SHP77 treated with DMSO at 0.1 percent for 48 hours (cell line): ENCODE data around the gene DCTD.
"Not testable (repeated sequence)": the region's sequence is repeated elsewhere in the genome, so short reads cannot be mapped to it uniquely, and the experiment has no call there.

Experiments
- DNase-seq: peaks from one replicate; lab custom pipeline; 2025; lab: John Stamatoyannopoulos, UW

DCTD gene

DNA sequence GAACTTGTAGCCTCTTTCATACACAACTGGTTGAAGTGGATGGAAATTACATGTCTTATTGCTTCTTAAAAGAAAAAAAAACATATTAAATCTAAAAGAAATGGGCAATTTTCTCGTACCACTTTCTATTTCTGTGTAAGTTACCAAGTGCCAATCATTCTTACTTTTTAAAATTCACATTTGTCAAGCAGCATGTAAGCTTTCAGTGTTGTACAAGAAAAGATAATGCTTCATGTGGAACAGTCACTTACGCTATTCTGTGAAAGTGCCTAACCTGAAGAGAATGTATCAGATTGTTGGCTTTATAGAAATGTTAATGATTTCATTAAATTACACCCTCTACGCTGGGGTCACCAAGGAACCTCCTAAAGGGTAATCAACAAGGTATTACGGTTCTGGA lies 4.4 kb upstream of the DCTD start:
- no peak for DNase-seq

DNA sequence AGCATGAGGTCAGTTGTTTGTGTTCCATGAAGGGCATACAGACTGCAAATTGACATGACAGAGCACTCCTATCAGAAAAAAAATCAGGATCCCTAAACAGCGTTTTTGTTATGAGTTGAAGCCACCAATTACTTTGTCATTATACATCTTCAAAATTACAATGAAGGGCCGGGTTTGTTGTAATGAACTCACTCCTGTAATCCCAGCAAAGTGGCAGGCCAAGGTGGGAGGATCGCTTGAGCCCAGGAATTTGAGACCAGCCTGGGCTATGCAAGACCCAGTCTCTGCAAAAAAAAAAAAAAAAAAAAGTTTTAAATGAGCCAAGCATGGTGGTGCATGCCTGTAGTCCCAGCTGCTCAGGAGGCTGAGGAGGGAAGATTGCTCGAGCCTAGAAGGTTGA lies 3.5 kb upstream of the DCTD start:
- no peak for DNase-seq

DNA sequence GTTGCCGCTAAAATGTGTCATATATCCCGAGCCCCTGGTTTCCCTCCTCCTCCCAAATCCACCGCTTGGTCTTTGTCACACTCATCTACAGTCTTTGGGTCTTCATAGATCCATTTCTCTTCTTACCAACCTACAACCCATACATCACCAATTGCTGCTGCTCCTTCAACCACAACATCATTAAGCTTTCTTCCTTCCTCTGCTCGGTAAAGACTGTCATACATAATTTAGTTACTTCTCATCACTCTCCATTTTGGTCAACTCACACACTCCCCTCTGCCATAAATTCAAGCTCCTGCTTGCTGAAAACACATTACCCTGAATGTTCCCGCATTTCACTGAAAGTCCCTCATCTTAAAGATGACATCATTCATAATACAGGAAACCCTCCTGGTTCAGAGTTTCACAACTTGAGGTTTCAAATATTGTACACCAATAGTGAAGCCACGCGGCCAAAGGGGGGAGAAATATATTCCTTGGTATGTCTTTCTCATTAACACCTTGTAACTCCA lies 1.7 kb upstream of the DCTD start:
- no peak for DNase-seq

DNA sequence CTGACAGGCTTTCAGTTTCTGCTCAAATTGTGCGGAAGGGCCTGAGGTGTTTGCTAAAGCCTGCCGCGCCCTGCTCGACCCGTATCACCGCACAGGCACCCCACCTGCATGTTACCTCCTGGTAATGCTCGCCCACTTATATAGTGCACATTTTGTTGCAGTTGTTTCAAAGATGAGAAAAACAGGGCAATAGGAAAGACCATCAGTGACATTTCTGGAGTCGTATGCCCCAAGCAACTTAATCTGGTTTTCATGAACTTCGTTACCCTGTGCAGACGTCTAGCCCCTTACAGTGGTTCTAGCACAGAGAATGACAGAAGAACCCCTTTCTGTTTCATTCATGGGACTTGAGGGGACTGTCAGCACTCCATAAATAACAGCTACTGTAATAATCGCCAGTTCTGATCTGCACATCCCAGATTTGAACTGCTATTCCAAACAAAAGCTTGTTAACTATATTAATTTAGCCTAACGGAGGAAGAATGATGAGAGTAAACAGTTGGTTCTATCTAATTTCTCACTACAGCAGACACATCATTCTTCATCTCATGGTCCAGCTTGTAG lies 940 bp upstream of the DCTD start:
- peak; percentile 44 for DNase-seq

DNA sequence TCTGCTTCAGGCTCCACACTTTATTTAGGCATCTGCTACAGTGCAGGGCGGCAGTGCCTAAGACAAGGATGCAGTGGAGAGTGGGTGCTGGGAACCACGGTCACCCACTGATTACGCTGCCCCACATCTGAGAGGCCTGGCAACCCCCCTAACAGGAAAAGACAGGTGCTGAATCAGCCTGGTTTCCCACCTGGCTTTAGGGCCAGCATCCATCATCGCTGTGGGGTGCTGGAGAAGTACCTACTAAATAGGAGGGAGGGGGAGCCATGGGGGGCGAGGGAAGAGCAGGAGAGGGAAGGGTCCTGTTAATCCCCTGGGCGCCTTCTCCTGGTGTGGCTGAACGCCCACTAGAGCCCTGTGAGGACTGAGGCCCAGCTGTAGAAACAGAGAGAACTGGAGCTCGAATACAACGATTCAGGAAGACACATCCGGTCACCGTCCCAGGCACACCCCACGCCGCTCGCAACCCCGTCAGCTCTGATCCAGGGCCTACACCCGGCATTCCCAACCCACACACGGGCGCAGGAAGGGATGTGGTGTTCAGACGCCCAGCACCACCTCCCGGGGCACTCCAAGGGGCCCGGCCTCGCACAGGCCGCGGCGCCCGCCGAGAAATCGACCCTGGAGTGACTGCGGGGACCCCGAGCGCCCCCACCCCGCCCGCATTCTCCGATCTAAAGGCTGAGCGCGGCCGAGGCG lies 554 bp downstream of the DCTD start:
- no peak for DNase-seq

DNA sequence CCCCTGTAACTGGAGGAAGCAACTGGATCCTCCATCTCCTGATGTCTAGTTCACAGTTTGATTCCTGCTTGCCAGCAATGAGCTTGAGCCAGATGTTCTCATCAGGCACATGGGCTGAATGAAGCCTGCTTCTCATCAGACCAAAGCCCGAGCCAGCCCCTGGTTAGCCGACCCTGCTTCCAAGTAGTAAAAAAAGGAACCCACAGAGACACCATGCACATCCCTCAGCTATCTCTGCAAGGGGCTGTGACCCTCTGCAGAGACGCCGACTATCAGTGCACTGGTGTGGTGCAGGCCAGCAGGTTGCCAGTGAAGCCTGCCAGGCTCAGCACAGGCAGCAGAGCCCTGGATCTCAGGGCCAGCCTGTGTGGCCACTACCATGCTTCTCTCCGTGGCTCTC lies 2.8 kb downstream of the DCTD start:
- no peak for DNase-seq

DNA sequence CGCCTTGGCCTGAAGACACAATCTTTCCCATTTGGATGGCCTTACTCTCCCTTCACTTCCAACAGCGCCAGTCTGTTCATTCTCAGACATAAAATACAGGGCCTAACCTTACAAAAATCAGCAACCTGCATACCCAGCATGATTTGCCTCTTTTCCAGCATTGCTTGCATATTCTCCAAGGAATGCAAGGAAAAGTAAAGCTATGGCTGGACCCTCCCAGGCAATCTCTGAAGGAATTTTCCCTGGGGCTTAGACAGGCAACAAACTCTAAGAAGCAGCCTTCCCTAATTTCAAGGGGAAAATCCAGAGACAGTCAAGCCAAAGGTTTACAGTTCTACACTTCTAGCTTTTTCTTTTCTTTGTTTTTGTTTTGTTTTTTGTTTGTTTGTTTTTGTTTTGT lies 3.6 kb downstream of the DCTD start:
- DNase-seq: no peak

DNA sequence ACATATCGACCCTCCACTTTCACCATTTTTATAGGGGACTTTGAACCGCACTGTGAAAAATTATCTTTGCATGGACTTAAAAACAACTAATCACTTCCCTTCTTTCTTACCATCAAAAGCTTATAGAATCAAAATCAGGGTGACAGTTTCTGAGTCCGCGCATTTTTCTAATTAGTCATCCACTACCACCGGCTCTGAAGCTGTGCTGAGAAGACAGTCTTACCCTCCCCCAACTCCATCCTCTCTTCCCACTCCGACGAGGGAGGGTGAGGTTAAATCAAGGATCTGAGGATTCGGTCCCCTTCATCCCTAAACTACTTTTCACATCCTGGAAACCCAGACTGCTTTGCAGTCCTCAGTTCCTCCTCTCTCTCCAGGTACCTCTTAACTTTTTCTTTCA lies 4.2 kb downstream of the DCTD start:
- no peak for DNase-seq

DNA sequence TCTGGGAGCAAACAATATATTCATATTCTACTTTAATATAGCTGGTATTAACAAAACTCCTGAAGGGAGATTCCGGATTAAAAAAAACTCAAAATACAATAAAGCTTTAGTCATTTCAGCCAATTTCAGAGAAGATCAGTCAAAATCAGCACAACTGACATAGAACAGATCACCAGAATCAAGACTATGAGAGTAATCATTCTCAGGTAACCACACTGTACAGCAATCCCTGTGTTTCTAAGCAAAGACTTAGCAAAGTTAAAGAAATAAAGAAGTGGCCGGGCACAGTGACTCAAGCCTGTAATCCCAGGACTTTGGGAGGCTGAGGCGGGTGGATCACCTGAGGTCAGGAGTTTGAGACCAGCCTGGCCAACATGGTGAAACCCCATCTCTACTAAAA lies 9.1 kb downstream of the DCTD start:
- DNase-seq: no peak

DNA sequence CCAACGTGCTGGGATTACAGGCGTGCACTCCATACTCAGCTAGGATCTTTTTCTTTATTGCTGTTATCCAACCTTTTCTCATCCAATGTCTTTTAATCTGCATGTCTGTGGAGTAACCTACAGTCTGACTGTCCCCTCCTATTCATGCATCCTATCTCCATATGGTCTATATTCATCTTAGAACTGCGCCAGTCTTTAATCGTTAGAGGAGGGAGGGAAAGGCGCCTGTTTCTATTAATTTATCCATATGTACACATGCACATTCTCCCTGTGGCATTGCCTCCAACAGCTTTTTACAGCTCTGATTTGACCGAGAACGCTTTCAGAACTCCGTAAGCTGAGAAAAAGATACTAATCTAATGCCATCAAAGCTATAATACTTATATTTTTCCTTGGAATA lies 9.8 kb downstream of the DCTD start:
- no peak for DNase-seq

DNA sequence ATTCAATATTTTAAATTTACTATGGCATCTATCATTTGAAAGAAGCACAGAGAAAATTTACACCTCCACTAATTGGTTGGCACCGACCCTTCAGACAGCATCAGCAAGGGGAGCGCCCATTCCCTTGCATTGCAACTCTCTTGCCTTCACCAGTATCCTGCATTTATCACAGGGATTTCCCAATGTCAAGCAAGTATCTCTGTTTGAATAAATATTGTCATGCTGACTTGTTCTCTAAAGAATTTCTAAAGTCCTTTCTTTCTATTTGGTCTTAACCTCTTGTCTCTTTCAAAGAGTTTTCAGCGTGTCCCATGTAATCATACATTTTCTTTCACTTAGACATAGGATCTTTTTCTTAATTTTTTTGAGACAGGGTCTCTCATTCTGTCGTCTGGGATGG lies 10.4 kb downstream of the DCTD start:
- DNase-seq: no peak

DNA sequence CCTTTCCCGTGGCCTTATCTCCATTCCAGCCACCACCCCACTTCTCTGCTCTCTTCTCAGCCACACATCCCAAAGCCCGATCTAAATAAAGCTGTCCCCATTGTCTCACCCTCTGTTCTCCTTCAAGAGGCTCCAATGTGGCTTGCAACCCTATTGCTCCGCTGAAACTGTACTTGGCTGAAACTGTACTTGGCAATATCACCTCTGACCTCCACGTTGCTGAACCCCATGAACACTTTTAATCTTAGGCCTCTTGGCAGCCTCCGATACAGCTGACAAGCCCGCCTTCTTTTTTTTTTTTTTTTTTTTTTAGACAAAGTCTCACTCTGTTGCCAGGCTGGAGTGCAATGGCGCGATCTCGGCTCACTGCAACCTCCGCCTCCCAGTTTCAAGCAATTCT lies 12.1 kb downstream of the DCTD start:
- DNase-seq: no peak

DNA sequence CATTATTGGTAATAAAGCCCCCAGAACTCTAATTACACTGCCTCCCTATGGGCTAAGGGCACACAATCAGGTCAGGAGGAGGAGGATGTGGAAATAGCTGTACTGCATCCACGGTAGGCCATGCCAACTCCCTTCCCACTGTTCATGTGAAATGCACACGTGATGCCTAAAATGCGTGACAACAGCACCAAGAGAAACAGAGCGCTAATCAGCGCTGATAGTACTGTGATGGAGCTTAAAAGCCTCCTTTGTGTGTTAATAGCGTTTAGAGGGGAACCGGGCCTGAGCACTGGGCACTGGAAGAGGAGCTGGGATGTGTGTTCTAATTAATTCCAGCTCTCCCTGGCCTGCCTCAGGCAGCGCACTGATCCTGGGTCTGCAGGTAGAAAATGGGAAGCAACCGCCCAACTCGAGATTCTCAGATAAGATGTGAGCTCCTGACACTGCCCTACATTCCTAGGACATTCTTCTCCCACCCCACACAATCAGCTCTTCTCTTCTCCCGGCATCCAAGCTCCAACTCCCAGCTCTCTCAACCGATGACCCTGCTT lies 12.9 kb downstream of the DCTD start:
- no peak for DNase-seq

DNA sequence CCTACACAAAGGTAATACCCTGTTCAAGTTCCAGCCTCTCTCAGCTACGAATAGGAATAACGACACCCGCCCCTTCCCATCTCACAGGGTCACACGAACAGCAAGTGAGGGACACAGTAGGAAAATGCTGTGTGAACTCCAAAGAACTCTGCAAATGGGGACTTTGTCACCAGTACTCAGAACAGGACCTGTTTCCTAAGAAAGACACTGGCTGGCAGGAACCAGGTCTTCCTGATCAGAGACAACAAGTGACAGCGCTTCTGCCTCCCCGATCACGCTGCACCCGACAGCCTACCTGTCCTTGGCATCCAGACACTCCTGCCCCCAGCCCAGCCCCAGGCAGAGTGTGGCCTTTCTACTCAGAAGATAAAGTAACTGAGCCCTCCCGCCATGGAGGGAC lies 14.2 kb downstream of the DCTD start:
- no peak for DNase-seq

DNA sequence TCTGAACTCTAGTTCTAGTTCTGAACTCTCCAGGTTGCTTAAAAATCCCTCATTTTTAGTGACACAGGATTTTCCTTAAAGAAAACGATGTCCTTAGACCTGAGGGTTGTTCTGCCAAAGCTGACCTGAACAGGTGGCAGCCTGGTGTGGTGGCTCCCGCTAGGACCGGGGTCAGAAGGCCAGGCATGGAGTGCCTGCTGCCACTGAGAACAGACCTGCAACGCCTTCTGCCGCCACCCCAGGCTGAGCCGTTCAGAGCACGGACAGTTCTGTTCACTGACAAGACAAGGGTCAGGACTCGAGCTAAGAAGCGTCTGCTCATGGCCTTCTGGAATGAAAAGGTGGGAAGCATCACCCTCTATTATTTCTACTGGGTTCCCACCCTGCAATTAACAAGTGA lies 15.8 kb downstream of the DCTD start:
- DNase-seq: no peak

DNA sequence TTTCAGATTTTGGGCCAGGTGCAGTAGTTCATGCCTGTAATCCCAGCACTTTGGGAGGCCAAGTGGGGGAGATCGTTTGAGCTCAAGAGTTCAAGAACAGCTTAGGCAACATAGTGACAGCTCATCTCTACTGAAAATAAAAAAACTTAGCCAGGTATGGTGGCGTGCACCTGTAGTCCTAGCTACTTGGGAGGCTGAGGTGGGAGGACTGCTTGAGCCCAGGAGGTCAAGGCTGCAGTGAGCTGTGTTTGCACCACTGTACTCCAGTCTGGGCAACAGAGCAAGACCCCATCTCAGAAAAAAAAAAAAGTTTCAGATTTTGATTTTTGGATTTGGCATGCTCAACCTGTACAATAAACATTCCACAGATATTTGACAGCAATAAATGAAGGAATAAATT lies 17.2 kb downstream of the DCTD start:
- not testable (repeated sequence) for DNase-seq

DNA sequence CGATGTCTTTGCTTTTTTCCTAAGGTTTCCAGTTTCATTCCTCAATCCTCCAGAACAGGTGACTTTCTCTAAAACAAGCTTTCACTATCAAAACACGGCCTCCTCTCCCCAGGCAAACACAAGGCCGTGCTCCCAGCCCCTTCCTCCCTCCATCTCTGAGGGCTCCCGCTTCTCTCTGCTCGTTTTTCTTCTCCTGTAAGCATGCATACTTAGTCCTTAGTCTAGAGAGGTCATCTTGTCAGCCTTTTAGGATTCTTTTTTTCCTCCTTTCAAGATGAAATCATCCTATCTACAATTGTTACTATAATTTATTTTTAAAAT lies 18.7 kb downstream of the DCTD start:
- no peak for DNase-seq

DNA sequence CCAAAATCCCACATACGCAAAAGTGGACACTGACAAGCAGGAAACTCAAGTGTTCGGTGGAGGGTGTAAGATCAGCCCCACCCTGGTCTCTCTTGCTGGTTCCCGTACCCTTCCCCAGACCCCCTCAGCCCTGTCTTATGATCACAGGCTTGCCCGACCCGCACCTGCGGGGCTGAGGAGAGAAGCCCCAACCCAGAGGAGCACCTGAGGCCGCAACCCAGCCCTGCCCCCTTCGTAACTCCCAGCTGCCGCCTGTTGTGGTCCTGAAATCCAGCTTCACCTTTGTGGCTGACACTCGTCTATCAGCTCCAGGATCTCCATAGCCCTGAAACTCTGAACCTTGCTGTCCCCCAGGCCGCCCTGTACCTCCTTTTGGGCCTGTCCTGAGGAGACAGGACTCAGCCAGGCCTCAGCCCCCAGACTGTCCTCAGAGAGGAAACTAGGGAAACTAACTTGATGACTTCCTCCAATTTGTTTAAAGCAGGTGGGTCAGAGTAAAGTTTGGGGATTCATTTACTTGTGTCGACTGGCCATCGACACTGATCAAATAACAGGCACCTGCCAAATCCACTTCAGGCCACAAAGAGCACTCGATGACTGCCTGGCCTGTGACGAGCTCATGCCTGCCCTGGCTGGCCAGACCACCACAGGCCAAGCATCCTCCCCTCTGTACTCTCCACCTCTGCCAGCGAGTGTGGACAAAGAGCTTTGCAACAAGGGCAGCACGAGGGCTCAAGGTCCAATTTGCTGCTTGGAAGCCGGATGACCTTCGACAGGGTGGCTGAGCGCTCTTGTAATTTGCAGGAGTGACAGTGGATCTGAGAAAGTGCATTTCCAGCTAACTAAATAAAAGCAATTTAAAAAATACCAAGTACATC lies 19.3 kb downstream of the DCTD start:
- DNase-seq: peak; percentile 83

DNA sequence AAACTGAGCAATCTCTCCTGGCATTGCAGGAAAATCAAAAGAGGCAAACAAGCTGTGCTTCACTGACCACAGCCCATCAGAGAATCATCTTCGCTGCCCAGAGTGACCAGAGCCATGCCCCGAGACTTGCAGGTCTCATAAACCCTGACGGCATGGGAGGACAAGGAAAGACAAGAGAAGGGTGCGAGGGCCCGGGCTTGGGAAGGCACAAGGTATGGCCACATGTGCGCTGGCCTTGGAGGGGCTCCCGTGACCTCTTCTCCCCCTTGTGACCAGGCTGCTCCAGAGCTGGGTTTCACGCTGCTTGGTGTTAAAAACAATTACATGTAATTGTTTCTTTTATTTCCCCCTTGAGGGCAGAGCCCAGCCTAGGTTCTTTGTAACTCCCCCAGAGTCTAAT lies 20.8 kb downstream of the DCTD start:
- DNase-seq: no peak

DNA sequence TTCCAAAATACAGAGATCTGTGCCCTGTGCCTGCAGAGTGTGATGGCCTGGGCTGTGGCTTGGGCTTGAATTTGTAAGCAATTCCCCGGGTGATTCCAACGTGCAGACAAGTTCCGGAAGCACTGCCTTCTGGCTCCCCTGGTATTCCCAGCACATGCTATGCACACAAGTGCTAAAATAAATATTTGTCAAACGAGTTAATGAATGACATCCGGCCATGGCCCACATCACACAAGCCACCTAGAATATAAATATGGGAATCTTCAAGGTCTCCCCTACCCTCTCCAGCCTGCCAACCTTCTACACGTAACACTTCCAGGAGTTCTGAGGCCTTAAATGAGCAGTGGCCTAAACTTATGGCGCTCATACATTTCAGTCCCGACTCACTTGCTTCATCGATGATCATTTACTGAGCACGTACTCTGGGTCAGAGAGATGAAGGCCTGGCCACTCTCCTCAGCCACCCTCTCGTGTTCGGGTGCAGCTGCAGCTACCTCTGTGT lies 21.3 kb downstream of the DCTD start:
- peak; percentile 44 for DNase-seq

DNA sequence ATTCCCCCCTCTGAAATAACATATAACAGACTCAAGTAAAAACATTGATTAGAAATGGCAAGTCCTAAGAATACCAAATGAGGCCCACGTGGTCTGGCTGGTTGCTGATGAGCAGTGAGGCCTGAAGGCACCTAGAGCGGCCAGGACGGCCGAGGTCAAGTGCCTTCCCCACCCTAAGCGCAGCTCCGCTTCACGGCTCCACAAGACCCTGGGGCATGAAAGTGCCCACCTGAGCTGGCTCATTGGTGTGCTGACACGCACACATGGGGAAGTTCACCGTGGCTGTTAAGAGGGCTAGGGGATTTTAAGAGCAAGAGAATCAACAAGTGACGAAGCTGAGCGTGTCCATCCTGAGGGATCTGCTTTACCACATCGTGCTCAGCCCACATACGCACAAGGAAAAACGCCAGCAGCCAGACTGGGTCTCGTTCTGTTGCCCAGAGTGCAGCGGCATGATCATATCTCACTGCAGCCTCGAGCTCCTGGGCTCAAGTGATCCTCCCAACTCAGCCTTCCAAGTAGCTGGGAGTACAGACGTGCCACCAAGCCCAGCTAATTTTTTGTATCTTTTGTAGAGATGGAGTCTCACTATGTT lies 22.4 kb downstream of the DCTD start:
- no peak for DNase-seq

DNA sequence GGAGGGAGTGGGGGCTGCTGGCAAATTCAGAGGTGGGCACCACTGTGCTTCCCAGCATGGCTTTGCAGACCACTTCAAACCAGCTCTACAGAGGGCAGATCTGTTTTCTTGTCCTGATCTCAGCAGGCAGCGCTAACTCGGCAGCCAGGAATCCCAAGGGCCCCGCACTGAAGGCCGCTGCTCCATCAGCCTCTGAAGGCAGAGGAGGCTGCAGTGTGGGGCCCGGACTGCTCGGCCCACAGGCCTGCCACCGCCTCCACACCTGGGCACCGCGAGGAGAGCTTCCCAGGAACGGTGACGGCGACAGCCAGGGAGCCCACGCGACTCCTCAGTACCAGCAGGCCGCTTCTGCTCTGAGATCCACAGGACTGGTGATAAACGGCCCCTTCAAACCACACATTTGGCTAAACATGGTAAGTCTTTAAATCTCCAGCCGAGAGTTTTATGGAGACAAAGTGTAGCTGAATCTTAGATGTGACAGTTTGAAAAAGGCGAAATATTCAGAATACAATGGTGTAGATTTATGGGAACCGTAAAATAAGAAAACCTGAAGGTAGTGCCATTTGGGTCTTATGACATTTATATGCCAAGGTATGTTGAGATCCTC lies 23.6 kb downstream of the DCTD start:
- no peak for DNase-seq
